A673 (cell line): ENCODE results near the gene OR10H3. TPM values are rescaled to one million over a fixed set of nuclear protein-coding genes. Genes with fewer than 3 reads are reported as not detected.

Experiments
- BruUV-seq: library from RNA; stranded (reverse); fragments of 400-500 nt; replicated peaks from 2 replicates; lab custom pipeline; 2021; lab: Mats Ljungman, UMichigan
- CTCF ChIA-PET: fragments of 300-600 bp; sonication (Branson Sonifier 250); formaldehyde crosslinking; loops from one replicate; lab custom pipeline; 2022; ENCODE audit warnings: antibody characterized with exemption; lab: Charles Lee
- POLR2A ChIA-PET: fragments of 300-600 bp; sonication (Branson Sonifier 250); formaldehyde crosslinking; loops from one replicate; lab custom pipeline; 2022; ENCODE audit warnings: antibody characterized with exemption; ENCODE audit not compliant: low non-redundant PET; lab: Charles Lee
- DNase-seq: peaks from one replicate; pipeline ENCODE4 v3.0.0-alpha.2; 2015; ENCODE audit warnings: low spot score
- H3K27ac ChIP-seq: fragments of 200-600 bp; sonication (generic); 2 replicates; pipeline ENCODE4 v1.5.1; 2016; ENCODE audit warnings: mixed run types, low read depth, mild to moderate bottlenecking, mixed read lengths, antibody characterized with exemption, low read length; ENCODE audit not compliant: poor library complexity, severe bottlenecking
- H3K27me3 ChIP-seq: fragments of 200-600 bp; sonication (generic); replicated peaks from 2 replicates; pipeline ENCODE4 v1.6.1; 2017; ENCODE audit warnings: mixed run types, low read depth, mild to moderate bottlenecking, mixed read lengths, antibody characterized with exemption, low read length; ENCODE audit not compliant: insufficient read depth, poor library complexity
- H3K36me3 ChIP-seq: fragments of 200-600 bp; sonication (generic); 2 replicates; pipeline ENCODE4 v1.6.1; 2016; ENCODE audit warnings: mixed run types, mild to moderate bottlenecking, mixed read lengths, antibody characterized with exemption, low read length; ENCODE audit not compliant: insufficient read depth, poor library complexity, severe bottlenecking
- H3K4me1 ChIP-seq: fragments of 200-600 bp; sonication (generic); 2 replicates; pipeline ENCODE4 v1.6.1; 2017; ENCODE audit warnings: mixed run types, mild to moderate bottlenecking, mixed read lengths, antibody characterized with exemption, low read length; ENCODE audit not compliant: insufficient read depth, poor library complexity, severe bottlenecking
- H3K4me3 ChIP-seq: fragments of 200-600 bp; sonication (generic); 2 replicates; pipeline ENCODE4 v1.5.1; 2016; ENCODE audit warnings: low read depth, mixed run types, mild to moderate bottlenecking, mixed read lengths, low read length; ENCODE audit not compliant: poor library complexity, severe bottlenecking
- H3K9me3 ChIP-seq: fragments of 200-600 bp; sonication (generic); 2 replicates; pipeline ENCODE4 v1.6.1; 2016; ENCODE audit warnings: mixed run types, low read depth, mild to moderate bottlenecking, mixed read lengths, antibody characterized with exemption, low read length; ENCODE audit not compliant: poor library complexity, severe bottlenecking
- EZH2 ChIP-seq: fragments of 200-600 bp; sonication (generic); IDR thresholded peaks from 2 replicates; pipeline ENCODE4 v1.6.1; 2017; ENCODE audit warnings: borderline replicate concordance, low read depth, mild to moderate bottlenecking, mixed read lengths, antibody characterized with exemption, low read length; ENCODE audit not compliant: poor library complexity, severe bottlenecking
- intact Hi-C: fragments of 100-400 bp; cut with micrococcal nuclease; formaldehyde crosslinking; loops from one replicate; pipeline ENCODE4 v1.10.0; 2022; ENCODE audit not compliant: unreplicated experiment
- total RNA-seq: library from RNA; stranded (reverse); gene quantifications from 2 replicates; pipeline ENCODE4 v1.2.3, GENCODE V29; 2021
- TF ChIP-seq, protein P1 (sequence below): fragments of 300-800, 200-600 bp; sonication (generic); conservative IDR thresholded peaks from 2 replicates; pipeline ENCODE4 v1.5.1; 2017; ENCODE audit warnings: low read depth, mild to moderate bottlenecking, antibody characterized with exemption, low read length, moderate library complexity, mixed read lengths

Gene OR10H3
- total RNA-seq, 1 experiment from 2014 or later: not detected

DNA sequence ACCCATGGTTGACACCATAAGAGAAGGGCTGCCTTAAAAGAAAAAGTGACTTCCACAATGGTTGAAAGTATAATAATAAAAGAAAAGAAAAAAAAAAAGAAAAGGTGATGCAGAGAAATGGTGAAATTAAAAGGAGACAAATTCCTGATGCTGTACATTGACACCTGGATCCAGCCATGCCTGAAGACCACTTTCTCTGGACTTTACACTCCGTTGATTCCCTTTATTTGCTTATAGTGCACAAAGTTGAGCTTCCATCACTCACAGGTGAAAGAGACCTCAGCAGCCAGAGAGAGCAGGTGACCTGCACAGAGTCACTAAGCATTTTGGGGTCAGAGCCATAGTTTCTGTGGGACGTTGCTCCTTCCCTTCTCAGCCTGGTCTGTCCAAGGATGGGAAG, 37.5 kb downstream of the OR10H3 start:
- DNase-seq: no peak
- no TSS peak for BruUV-seq

DNA sequence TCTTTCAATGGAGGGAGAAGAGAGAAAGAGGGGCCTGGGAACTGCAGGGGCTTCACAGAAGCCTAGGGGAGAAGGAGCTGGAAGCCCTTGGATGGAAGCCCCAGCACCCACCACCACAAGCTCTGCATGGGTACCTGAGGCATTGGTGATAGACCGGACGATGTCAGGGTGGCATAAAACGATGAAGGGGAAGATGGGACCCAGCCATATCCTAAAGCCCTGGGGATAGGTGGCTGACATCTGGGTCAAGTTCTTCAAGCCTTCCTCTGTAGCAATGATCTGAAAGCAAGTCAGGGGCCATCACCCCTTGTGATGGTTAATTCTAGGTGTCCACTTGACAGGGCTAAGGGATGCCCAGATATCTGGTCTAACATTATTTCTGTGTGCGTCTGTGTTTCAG, 38.5 kb downstream of the OR10H3 start:
- POLR2A ChIA-PET: no interaction called here
- Histone ChIP-seq H3K4me1 (no peaks in the 10 kb centered on the region), H3K36me3 (no peaks in the 10 kb centered on the region), H3K4me3 (no peak overlapping the region), H3K9me3 (no peaks in the 10 kb centered on the region), H3K27me3 (no peaks in the 10 kb centered on the region), H3K27ac (no peak overlapping the region)
- TF ChIP-seq, protein P1, sequence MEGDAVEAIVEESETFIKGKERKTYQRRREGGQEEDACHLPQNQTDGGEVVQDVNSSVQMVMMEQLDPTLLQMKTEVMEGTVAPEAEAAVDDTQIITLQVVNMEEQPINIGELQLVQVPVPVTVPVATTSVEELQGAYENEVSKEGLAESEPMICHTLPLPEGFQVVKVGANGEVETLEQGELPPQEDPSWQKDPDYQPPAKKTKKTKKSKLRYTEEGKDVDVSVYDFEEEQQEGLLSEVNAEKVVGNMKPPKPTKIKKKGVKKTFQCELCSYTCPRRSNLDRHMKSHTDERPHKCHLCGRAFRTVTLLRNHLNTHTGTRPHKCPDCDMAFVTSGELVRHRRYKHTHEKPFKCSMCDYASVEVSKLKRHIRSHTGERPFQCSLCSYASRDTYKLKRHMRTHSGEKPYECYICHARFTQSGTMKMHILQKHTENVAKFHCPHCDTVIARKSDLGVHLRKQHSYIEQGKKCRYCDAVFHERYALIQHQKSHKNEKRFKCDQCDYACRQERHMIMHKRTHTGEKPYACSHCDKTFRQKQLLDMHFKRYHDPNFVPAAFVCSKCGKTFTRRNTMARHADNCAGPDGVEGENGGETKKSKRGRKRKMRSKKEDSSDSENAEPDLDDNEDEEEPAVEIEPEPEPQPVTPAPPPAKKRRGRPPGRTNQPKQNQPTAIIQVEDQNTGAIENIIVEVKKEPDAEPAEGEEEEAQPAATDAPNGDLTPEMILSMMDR: no peak
- TF ChIP-seq EZH2: no peak
- intact Hi-C loops: no loop called here
- no TSS peak for BruUV-seq
- DNase-seq: no peak
- CTCF ChIA-PET: no interaction called here

More for the DNA sequence above, 37.5 kb downstream of the OR10H3 start:
- ChIA-PET POLR2A (interaction anchor here (0.6 kb wide), 1 partner anchor 19 kb away, joined by 3 read pairs; no protein-coding TSS in a partner anchor), CTCF (no interaction called here)
- intact Hi-C loops: no loop called here
- Histone ChIP-seq H3K27me3 (no peaks in the 10 kb centered on the region), H3K27ac (no peak overlapping the region), H3K36me3 (no peaks in the 10 kb centered on the region), H3K4me3 (no peak overlapping the region), H3K9me3 (no peaks in the 10 kb centered on the region), H3K4me1 (no peaks in the 10 kb centered on the region)
- TF ChIP-seq, protein P1: no peak
- TF ChIP-seq EZH2: no peak

DNA sequence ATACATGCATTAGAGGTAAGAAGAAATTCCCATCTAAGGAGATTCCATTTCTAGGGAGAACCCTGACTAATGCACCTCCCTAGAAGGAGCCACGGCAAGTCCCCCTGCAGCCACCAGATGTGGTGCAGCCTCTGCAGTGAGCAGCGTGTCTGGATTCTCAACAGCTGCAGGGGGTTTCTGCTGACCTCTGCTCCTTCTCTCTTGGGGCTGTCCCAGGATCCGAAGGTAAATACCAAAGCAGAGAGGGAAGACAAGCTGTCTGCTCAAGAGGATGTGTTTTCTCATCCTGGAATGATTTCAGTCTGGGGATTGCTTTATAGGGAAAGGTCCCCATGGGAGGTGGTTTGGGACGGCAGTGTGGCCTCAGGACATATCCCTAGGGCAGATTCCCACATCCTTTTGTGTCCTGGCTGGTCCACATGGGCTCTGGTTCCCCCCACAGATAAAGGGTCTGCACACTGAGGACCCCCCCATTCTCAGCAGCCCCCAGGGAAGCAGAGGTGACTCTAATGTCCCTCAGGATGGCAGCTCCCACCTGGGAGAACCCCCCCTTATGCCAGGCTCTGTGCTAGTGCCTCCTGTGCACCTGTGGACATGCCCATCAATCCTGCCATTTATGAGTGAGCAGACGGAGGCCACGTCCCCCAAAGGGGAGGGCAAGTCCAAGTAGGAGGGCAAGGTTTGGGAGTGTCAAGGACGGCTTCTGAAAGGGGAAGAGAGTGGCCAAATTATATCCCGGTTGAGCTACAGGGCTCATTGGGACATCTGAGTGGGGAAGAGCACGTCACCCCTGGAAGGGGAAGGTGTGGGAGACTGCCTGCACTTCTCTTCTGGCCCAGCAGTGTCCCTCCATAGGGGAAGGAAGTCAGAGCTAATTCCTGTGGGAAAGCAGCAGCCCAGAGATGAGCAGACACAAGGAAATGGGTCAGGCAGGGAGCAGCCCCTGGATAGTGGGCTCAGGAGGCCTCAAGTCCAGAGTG, 39.5 kb downstream of the OR10H3 start:
- no TSS peak for BruUV-seq
- H3K4me1 ChIP-seq: no peaks in the 10 kb centered on the region
- intact Hi-C loops: loop anchor here (1.0 kb wide), 1 partner anchor 102 kb away; no protein-coding TSS in a partner anchor
- DNase-seq: no peak
- H3K9me3 ChIP-seq: no peaks in the 10 kb centered on the region
- no peak for TF ChIP-seq EZH2
- TF ChIP-seq, protein P1: no peak
- no peaks in the 10 kb centered on the region for H3K36me3 ChIP-seq
- no peak overlapping the region for H3K4me3 ChIP-seq
- H3K27me3 ChIP-seq: no peaks in the 10 kb centered on the region
- ChIA-PET CTCF (no interaction called here), POLR2A (no interaction called here)
- no peak overlapping the region for H3K27ac ChIP-seq
